ENCODE data around the gene RCAN2.

DNA sequence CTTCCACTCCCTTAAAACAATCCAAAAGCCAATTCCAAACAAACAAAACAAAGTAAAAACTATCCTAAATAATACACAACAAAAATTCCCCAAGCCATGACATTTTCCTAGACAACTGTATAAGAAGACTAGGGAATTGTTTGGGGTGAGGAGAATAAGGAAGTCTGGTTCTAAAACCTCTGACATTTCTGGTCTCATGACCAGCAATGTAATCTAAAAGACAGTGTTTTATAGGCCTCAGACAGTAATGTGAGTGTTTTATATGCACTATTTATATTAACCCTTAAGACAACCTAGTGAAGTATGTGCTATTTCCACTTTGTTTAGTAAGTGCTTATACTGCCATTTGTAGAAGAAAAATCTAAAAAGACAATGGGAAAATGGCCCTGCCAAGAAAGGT lies 13.0 kb upstream of the RCAN2 start:
- no peak for TF ChIP-seq CTCF (IDR thresholded peaks at IDR 0.05)
- TF ChIP-seq POLR2AphosphoS5 (IDR thresholded peaks at IDR 0.05): no peak

Data from esophagus muscularis mucosa (tissue), 3 donors.